NOMO-1 (cell line): Measurements from ENCODE around the gene ELAVL1.

Experiments
- DNase-seq, 2 experiments: peaks; one replicate each; lab custom pipeline; 2025; ENCODE audit not compliant: unreplicated experiment in 2 of 2; lab: John Stamatoyannopoulos, UW

Gene ELAVL1

GRCh38 chr19:7915250-7916102, 90.0 kb downstream of the ELAVL1 start:
- no peak for DNase-seq

GRCh38 chr19:7914598-7915045, 90.8 kb downstream of the ELAVL1 start, which contains the start of gene TGFBR3L:
TGFBR3L (plus strand) TSS chr19:7914830.
- no peak for DNase-seq

GRCh38 chr19:7914099-7914498, 91.3 kb downstream of the ELAVL1 start:
- DNase-seq, result no peak

GRCh38 chr19:7913652-7914051, 91.8 kb downstream of the ELAVL1 start:
- no peak for DNase-seq

- DNase-seq, result no peak
Measured at GRCh38 chr19:7912697-7913564, 92.5 kb downstream of the ELAVL1 start.

GRCh38 chr19:7912144-7912696, 93.2 kb downstream of the ELAVL1 start:
- no peak for DNase-seq

- DNase-seq, result no peak
Measured at GRCh38 chr19:7911508-7912143, 93.8 kb downstream of the ELAVL1 start.

- DNase-seq, result no peak
Measured at GRCh38 chr19:7910321-7911161, 94.9 kb downstream of the ELAVL1 start.

GRCh38 chr19:7909471-7910067, 95.9 kb downstream of the ELAVL1 start:
- DNase-seq, result no peak

- DNase-seq, result no peak
Measured at GRCh38 chr19:7908742-7909461, 96.5 kb downstream of the ELAVL1 start.
